Transverse colon (tissue), 4 donors: ENCODE results near the gene AIRE. TPM values are rescaled to one million over a fixed set of nuclear protein-coding genes. Genes with fewer than 3 reads are reported as not detected.

Source experiments
- DNase-seq: peaks from one replicate; pipeline ENCODE4 v3.0.0-alpha.2; 2019
- H3K27ac ChIP-seq, 4 donors: fragments of 200-600 bp; sonication (generic); 2 replicates each; pipeline ENCODE4 v1.5.1; 2016 to 2018; ENCODE audit warnings: inconsistent platforms in 4 of 4
- H3K27me3 ChIP-seq: fragments of 200-600 bp; sonication (generic); 2 replicates; pipeline ENCODE4 v1.5.1; 2017; ENCODE audit warnings: inconsistent platforms
- H3K36me3 ChIP-seq, 4 donors: fragments of 200-600 bp; sonication (generic); 2 replicates each; pipeline ENCODE4 v1.5.1; 2017 to 2019; ENCODE audit warnings: inconsistent platforms in 4 of 4
- H3K4me1 ChIP-seq, 4 donors: fragments of 200-600 bp; sonication (generic); 2 replicates each; pipeline ENCODE4 v1.5.1; 2017 to 2020; ENCODE audit warnings: inconsistent platforms in 4 of 4
- H3K4me3 ChIP-seq, 4 donors: fragments of 200-600 bp; sonication (generic); 1 replicate in 1 of 4; 2 replicates in 3 of 4; pipeline versions ENCODE4 v1.5.1 to v1.6.1; 2017 to 2019; ENCODE audit warnings: inconsistent platforms in 4 of 4
- H3K9me3 ChIP-seq, 2 donors: fragments of 200-600 bp; sonication (generic); 2 replicates each; pipeline ENCODE4 v1.5.1; 2017 to 2019; ENCODE audit warnings: inconsistent platforms in 2 of 2
- EP300 ChIP-seq: sonication (generic); formaldehyde crosslinking; IDR thresholded peaks from one replicate; pipeline ENCODE4 v1.6.1; 2017; ENCODE audit warnings: antibody characterized with exemption, low read depth
- POLR2A ChIP-seq: fragments of 450-650 bp; IDR thresholded peaks from one replicate; pipeline ENCODE4 v1.6.1; 2016; ENCODE audit warnings: antibody characterized with exemption, mild to moderate bottlenecking, moderate library complexity
- POLR2AphosphoS5 ChIP-seq, 3 donors: sonication (generic); formaldehyde crosslinking; IDR thresholded peaks; one replicate each; pipeline ENCODE4 v1.6.1; 2016; ENCODE audit warnings: antibody characterized with exemption in 3 of 3
- WGBS, 2 donors: methylation state at CpG; one replicate each; pipeline ENCODE4 v1.1.5; 2018; ENCODE audit warnings: low coverage in 1 of 2; 5-methylcytosine and 5-hydroxymethylcytosine counted together
- in situ Hi-C, 4 donors: fragments of 200-750 bp; cut with MboI; loops; one replicate each; pipeline versions ENCODE4 v1.15.0 to v1.15.1; 2017; ENCODE audit warnings: low sequenced_read_pairs in 3 of 4, low pct_ligation_motif_present in 1 of 4, low pct_unique_long_range_greater_than_20kb in 1 of 4
- intact Hi-C: fragments of 100-400 bp; cut with DNase I; formaldehyde crosslinking; loops from one replicate; pipeline ENCODE4 v1.15.1; 2023; ENCODE audit warnings: low total_unique reads
- total RNA-seq, 4 donors: library from RNA; depleted of rRNA; stranded (reverse); fragments of >200 nt; gene quantifications; one replicate each; pipeline ENCODE4 v1.1.0, GENCODE V29; 2016
- TF ChIP-seq, protein P1 (sequence below), 5 experiments: fragments of 200-600 bp in 3 of 5; fragments of 450-650 bp in 2 of 5; sonication (generic) in 3 of 5; IDR thresholded peaks; 1 replicate in 2 of 5; 2 replicates in 3 of 5; pipeline ENCODE4 v1.5.1; 2016 to 2017; ENCODE audit warnings: antibody characterized with exemption in 5 of 5, inconsistent platforms in 3 of 5, mild to moderate bottlenecking in 2 of 5, moderate library complexity in 1 of 5

Gene AIRE
- total RNA-seq, 4 donors from 2014 or later, result not detected

GRCh38 chr21:44335266-44336059 is 49.8 kb downstream of the AIRE start:
- Histone ChIP-seq H3K36me3 (peaks cover 0 to 4% (median 0%) of the 10 kb centered on the region in 4 donors), H3K27ac (no peak overlapping the region), H3K9me3 (no peaks in the 10 kb centered on the region), H3K4me1 (peaks cover 6 to 18% (median 14%) of the 10 kb centered on the region in 4 donors), H3K4me3 (no peak overlapping the region), H3K27me3 (no peaks in the 10 kb centered on the region)
- no peak for TF ChIP-seq POLR2A
- TF ChIP-seq EP300, result no peak
- TF ChIP-seq, protein P1, sequence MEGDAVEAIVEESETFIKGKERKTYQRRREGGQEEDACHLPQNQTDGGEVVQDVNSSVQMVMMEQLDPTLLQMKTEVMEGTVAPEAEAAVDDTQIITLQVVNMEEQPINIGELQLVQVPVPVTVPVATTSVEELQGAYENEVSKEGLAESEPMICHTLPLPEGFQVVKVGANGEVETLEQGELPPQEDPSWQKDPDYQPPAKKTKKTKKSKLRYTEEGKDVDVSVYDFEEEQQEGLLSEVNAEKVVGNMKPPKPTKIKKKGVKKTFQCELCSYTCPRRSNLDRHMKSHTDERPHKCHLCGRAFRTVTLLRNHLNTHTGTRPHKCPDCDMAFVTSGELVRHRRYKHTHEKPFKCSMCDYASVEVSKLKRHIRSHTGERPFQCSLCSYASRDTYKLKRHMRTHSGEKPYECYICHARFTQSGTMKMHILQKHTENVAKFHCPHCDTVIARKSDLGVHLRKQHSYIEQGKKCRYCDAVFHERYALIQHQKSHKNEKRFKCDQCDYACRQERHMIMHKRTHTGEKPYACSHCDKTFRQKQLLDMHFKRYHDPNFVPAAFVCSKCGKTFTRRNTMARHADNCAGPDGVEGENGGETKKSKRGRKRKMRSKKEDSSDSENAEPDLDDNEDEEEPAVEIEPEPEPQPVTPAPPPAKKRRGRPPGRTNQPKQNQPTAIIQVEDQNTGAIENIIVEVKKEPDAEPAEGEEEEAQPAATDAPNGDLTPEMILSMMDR (IDR thresholded peaks at IDR 0.05), result no peak
- TF ChIP-seq POLR2AphosphoS5 (IDR thresholded peaks at IDR 0.05), result no peak
- intact Hi-C loops (loop anchor here (10.0 kb wide), 1 partner anchor 119 kb away; the partner anchor contains the start of gene LRRC3), in situ Hi-C loops (no loop called here)
- DNase-seq, result no peak
- WGBS, 2 donors, result 87% methylated on average over 22 of the region's 24 CpGs; no CpG with 5 or more reads in 1 of the 2 donors

- DNase-seq, result no peak
- Histone ChIP-seq H3K4me3 (no peak overlapping the region), H3K27me3 (no peaks in the 10 kb centered on the region), H3K36me3 (peaks cover 0 to 4% (median 0%) of the 10 kb centered on the region in 4 donors), H3K4me1 (peaks cover 6 to 18% (median 14%) of the 10 kb centered on the region in 4 donors), H3K27ac (peak overlapping the region; percentile 91 to 97 (median 95)), H3K9me3 (no peaks in the 10 kb centered on the region)
- intact Hi-C loops (loop anchor here (10.0 kb wide), 1 partner anchor 117 kb away; the partner anchor contains the start of gene LRRC3), in situ Hi-C loops (no loop called here)
- TF ChIP-seq, protein P1 (IDR thresholded peaks at IDR 0.05), result no peak
- no peak for TF ChIP-seq EP300
- no peak for TF ChIP-seq POLR2A
- no peak for TF ChIP-seq POLR2AphosphoS5 (IDR thresholded peaks at IDR 0.05)
- WGBS, 2 donors, result 61 to 63% methylated on average over 3 of the region's 3 CpGs
These were observed 51.8 kb downstream of the AIRE start for GRCh38 chr21:44337449-44337848.

- Histone ChIP-seq H3K27me3 (no peaks in the 10 kb centered on the region), H3K4me3 (peak overlapping the region; percentile 29 to 63 (median 36)), H3K36me3 (peaks cover 0 to 4% (median 0%) of the 10 kb centered on the region in 4 donors), H3K4me1 (peaks cover 6 to 18% (median 14%) of the 10 kb centered on the region in 4 donors), H3K9me3 (no peaks in the 10 kb centered on the region), H3K27ac (peak overlapping the region; percentile 91 to 97 (median 95))
- 14 to 34% methylated on average over 3 to 21 of the region's 47 CpGs for WGBS, 2 donors
- TF ChIP-seq POLR2A (no peak), POLR2AphosphoS5 (IDR thresholded peaks at IDR 0.05) (peak in 1 of 3 donors; percentile 17), EP300 (no peak)
- TF ChIP-seq, protein P1 (IDR thresholded peaks at IDR 0.05), result peak; percentile 7 to 55 (median 33)
- DNase-seq, result peak; percentile 70
- intact Hi-C loops (loop anchor here (10.0 kb wide), 1 partner anchor 117 kb away; the partner anchor contains the start of gene LRRC3), in situ Hi-C loops (no loop called here)
These were observed 52.5 kb downstream of the AIRE start for GRCh38 chr21:44337941-44338895.
